Smooth muscle cell (in vitro differentiated cells): Measurements from ENCODE around the gene CFAP74. TPM values are rescaled to one million over a fixed set of nuclear protein-coding genes. Genes with fewer than 3 reads are reported as not detected.

Source experiments
- DNase-seq: peaks from one replicate; lab custom pipeline; 2025; ENCODE audit not compliant: unreplicated experiment; lab: John Stamatoyannopoulos, UW
- H2AFZ ChIP-seq: fragments of 200-600 bp; sonication (generic); 2 replicates; pipeline ENCODE4 v1.6.0; 2016; ENCODE audit warnings: antibody characterized with exemption, low read depth, mild to moderate bottlenecking
- H3F3A ChIP-seq: fragments of 200-600 bp; sonication (generic); 2 replicates; pipeline ENCODE4 v1.6.0; 2017; ENCODE audit warnings: antibody characterized with exemption, low read depth
- H3K27ac ChIP-seq: fragments of 200-600 bp; sonication (generic); 2 replicates; pipeline ENCODE4 v1.5.1; 2016; ENCODE audit warnings: low read depth, mild to moderate bottlenecking
- H3K27me3 ChIP-seq: fragments of 200-600 bp; sonication (generic); 2 replicates; pipeline ENCODE4 v1.6.1; 2016; ENCODE audit warnings: low read depth, mild to moderate bottlenecking
- H3K36me3 ChIP-seq: fragments of 200-600 bp; sonication (generic); 2 replicates; pipeline ENCODE4 v1.5.1; 2016; ENCODE audit warnings: low read depth
- H3K4me1 ChIP-seq: fragments of 200-600 bp; sonication (generic); 2 replicates; pipeline ENCODE4 v1.5.1; 2016; ENCODE audit warnings: low read depth
- H3K4me2 ChIP-seq: fragments of 200-600 bp; sonication (generic); 2 replicates; pipeline ENCODE4 v1.6.0; 2016; ENCODE audit warnings: mild to moderate bottlenecking
- H3K4me3 ChIP-seq: fragments of 200-600 bp; sonication (generic); 2 replicates; pipeline ENCODE4 v1.5.1; 2016; ENCODE audit warnings: mild to moderate bottlenecking
- H3K79me2 ChIP-seq: fragments of 200-600 bp; sonication (generic); 2 replicates; pipeline ENCODE4 v1.6.0; 2016; ENCODE audit warnings: low read depth, mild to moderate bottlenecking
- H3K9ac ChIP-seq: fragments of 200-600 bp; sonication (generic); 2 replicates; pipeline ENCODE4 v1.6.0; 2016; ENCODE audit warnings: low read depth
- H3K9me3 ChIP-seq: fragments of 200-600 bp; sonication (generic); replicated peaks from 2 replicates; pipeline ENCODE4 v1.5.1; 2016; ENCODE audit warnings: low read depth
- H4K20me1 ChIP-seq: fragments of 200-600 bp; sonication (generic); 2 replicates; pipeline ENCODE4 v1.6.0; 2016; ENCODE audit warnings: low read depth
- CTCF ChIP-seq: fragments of 200-600 bp; sonication (generic); IDR thresholded peaks from 2 replicates; pipeline ENCODE4 v1.5.1; 2017; ENCODE audit warnings: borderline replicate concordance, mild to moderate bottlenecking, antibody characterized with exemption; ENCODE audit not compliant: insufficient read depth, poor library complexity, severe bottlenecking
- WGBS: methylation state at CpG from one replicate; pipeline ENCODE4 v1.1.7; 2016; ENCODE audit warnings: low lambda C conversion rate; 5-methylcytosine and 5-hydroxymethylcytosine counted together
- polyA plus RNA-seq: library from polyadenylated mRNA; unstranded; fragments of >200 nt; fragmentation: Nextera tagmentation; extraction: Ambion mirVana; gene quantifications from 2 replicates; pipeline ENCODE4 v1.2.1, GENCODE V29; 2016
- total RNA-seq: library from RNA; depleted of rRNA; stranded (reverse); fragments of >200 nt; gene quantifications from 2 replicates; pipeline ENCODE4 v1.2.3, GENCODE V29; 2014

The CFAP74 gene
- total and polyA plus RNA-seq, 2 experiments from 2014 or later = not detected

GRCh38 chr1:1900883-1901640 is 102.5 kb downstream of the CFAP74 start:
- WGBS = 86% methylated on average over 14 of the region's 14 CpGs
- H3K4me2 ChIP-seq = no peak overlapping the region
- H3K27me3 ChIP-seq = no peaks in the 10 kb centered on the region
- H3K9ac ChIP-seq = no peak overlapping the region
- no peaks in the 10 kb centered on the region for H3F3A ChIP-seq
- TF ChIP-seq CTCF = no peak
- no peaks in the 10 kb centered on the region for H4K20me1 ChIP-seq
- H3K4me1 ChIP-seq = no peaks in the 10 kb centered on the region
- no peak overlapping the region for H2AFZ ChIP-seq
- H3K27ac ChIP-seq = no peak overlapping the region
- DNase-seq = no peak
- no peak overlapping the region for H3K4me3 ChIP-seq
- no peaks in the 10 kb centered on the region for H3K36me3 ChIP-seq
- no peaks in the 10 kb centered on the region for H3K79me2 ChIP-seq
- no peaks in the 10 kb centered on the region for H3K9me3 ChIP-seq

GRCh38 chr1:1899967-1900327 is 103.6 kb downstream of the CFAP74 start:
- Histone ChIP-seq H3K4me2 (no peak overlapping the region), H3K27me3 (no peaks in the 10 kb centered on the region), H3K9ac (no peak overlapping the region), H3K4me3 (no peak overlapping the region), H3K27ac (no peak overlapping the region), H4K20me1 (no peaks in the 10 kb centered on the region), H3F3A (no peaks in the 10 kb centered on the region), H3K9me3 (no peaks in the 10 kb centered on the region), H3K4me1 (peaks cover 3% of the 10 kb centered on the region), H3K79me2 (no peaks in the 10 kb centered on the region), H2AFZ (no peak overlapping the region), H3K36me3 (no peaks in the 10 kb centered on the region)
- no peak for DNase-seq
- 97% methylated on average over 9 of the region's 9 CpGs for WGBS
- no peak for TF ChIP-seq CTCF

- Histone ChIP-seq H3K79me2 (no peaks in the 10 kb centered on the region), H3K9me3 (no peaks in the 10 kb centered on the region), H3F3A (no peaks in the 10 kb centered on the region), H3K9ac (no peak overlapping the region), H3K4me1 (peaks cover 9% of the 10 kb centered on the region), H4K20me1 (no peaks in the 10 kb centered on the region), H3K27ac (no peak overlapping the region), H2AFZ (no peak overlapping the region), H3K4me3 (no peak overlapping the region), H3K4me2 (no peak overlapping the region), H3K36me3 (no peaks in the 10 kb centered on the region), H3K27me3 (no peaks in the 10 kb centered on the region)
- WGBS = 84% methylated on average over 15 of the region's 16 CpGs
- no peak for DNase-seq
- TF ChIP-seq CTCF = no peak
Observed at GRCh38 chr1:1899266-1899966, 104.2 kb downstream of the CFAP74 start.
